Measurements from ENCODE around the gene OTOF. TPM values are rescaled to one million over a fixed set of nuclear protein-coding genes. Genes with fewer than 3 reads are reported as not detected.

Gene OTOF
- total and polyA plus RNA-seq, 2 of the 13 experiments (the other 11 are each of a cell fraction or from before 2014, with no cell fraction given), result 0.04 TPM; not detected in 1

- no peak for TF ChIP-seq STAG1 (CRISPR knock-in tag; IDR thresholded peaks at IDR 0.05)
- no peak for TF ChIP-seq PCBP2 (optimal IDR thresholded peaks at IDR 0.05; ENCODE audit: low read depth, low read length, poor library complexity, severe bottlenecking)
- TF ChIP-seq ZFP1 (CRISPR knock-in tag; IDR thresholded peaks at IDR 0.05), result no peak
These were observed 3.8 kb upstream of the OTOF start (continued) for GRCh38 chr2:26481706-26482105.

GRCh38 chr2:26480566-26481423 is 2.9 kb upstream of the OTOF start:
- H3K4me3 ChIP-seq (replicated peaks in 1 of 3; ENCODE audit: insufficient read depth in 1 of 3, low read depth in 2 of 3, low read length in 3 of 3), result peak overlapping the region in 1 of 3 experiments; percentile 61; a peak in 1 of 6 replicates
- H3K4me2 ChIP-seq (ENCODE audit: low read depth, low read length), result peak overlapping the region; percentile 68
- no peak overlapping the region; the same call in 1 of the 2 replicates for H3K9ac ChIP-seq (ENCODE audit: insufficient read depth, low read depth, low read length)
- peaks cover 0 to 28% of the 10 kb centered on the region in 2 experiments; a peak in 3 of 5 replicates for H3K27me3 ChIP-seq (ENCODE audit: control insufficient read depth in 1 of 2, insufficient read depth in 2 of 2, low read length in 2 of 2)
- H3K27ac ChIP-seq (ENCODE audit: extremely low read length, insufficient read depth, low read length), result no peak overlapping the region
- ATAC-seq, result peak; percentile 58
- no peak for DNase-seq (ENCODE audit: low spot score)
- no peak overlapping the region for H2AFZ ChIP-seq (ENCODE audit: low read length)
- peak; percentile 12 for FAIRE-seq
- in situ Hi-C loops (cut with HindIII; ENCODE audit: extremely low pct_ligation_motif_present, low pct_unique_long_range_greater_than_20kb) (no loop called here), intact Hi-C loops (cut with micrococcal nuclease; ENCODE audit: unreplicated experiment) (no loop called here)
- H3K79me2 ChIP-seq (ENCODE audit: insufficient read depth, low read length), result no peaks in the 10 kb centered on the region
- no peaks in the 10 kb centered on the region for H3K36me3 ChIP-seq (replicated peaks in 1 of 2; ENCODE audit: control insufficient read depth in 1 of 2, insufficient read depth in 2 of 2, low read length in 2 of 2)
- H3K9me3 ChIP-seq (ENCODE audit: low read length), result no peaks in the 10 kb centered on the region
- peaks cover 40% of the 10 kb centered on the region for H3K4me1 ChIP-seq (ENCODE audit: insufficient read depth, low read length)
- POLR2A ChIA-PET, result no interaction called here
- H4K20me1 ChIP-seq (ENCODE audit: insufficient read depth, low read length), result no peaks in the 10 kb centered on the region
- CTCF ChIA-PET (ENCODE audit: low intra/inter-chr PET ratio, low total read pairs), result no interaction called here
- 7% methylated on average over 14 of the region's 18 CpGs for WGBS (ENCODE audit: low lambda C conversion rate)
- no TSS peak for BruUV-seq (replicated peaks)
- TF ChIP-seq NFIB (CRISPR knock-in tag; IDR thresholded peaks at IDR 0.05; ENCODE audit: borderline replicate concordance) (0 out of 2 replicates have a peak, but pooled peaks have one; percentile 25), NCOA1 (CRISPR knock-in tag; IDR thresholded peaks at IDR 0.05) (0 out of 2 replicates have a peak, but pooled peaks have one; percentile 12), ZNF264 (CRISPR knock-in tag; IDR thresholded peaks at IDR 0.05) (no peak)
- TF ChIP-seq, protein P1, sequence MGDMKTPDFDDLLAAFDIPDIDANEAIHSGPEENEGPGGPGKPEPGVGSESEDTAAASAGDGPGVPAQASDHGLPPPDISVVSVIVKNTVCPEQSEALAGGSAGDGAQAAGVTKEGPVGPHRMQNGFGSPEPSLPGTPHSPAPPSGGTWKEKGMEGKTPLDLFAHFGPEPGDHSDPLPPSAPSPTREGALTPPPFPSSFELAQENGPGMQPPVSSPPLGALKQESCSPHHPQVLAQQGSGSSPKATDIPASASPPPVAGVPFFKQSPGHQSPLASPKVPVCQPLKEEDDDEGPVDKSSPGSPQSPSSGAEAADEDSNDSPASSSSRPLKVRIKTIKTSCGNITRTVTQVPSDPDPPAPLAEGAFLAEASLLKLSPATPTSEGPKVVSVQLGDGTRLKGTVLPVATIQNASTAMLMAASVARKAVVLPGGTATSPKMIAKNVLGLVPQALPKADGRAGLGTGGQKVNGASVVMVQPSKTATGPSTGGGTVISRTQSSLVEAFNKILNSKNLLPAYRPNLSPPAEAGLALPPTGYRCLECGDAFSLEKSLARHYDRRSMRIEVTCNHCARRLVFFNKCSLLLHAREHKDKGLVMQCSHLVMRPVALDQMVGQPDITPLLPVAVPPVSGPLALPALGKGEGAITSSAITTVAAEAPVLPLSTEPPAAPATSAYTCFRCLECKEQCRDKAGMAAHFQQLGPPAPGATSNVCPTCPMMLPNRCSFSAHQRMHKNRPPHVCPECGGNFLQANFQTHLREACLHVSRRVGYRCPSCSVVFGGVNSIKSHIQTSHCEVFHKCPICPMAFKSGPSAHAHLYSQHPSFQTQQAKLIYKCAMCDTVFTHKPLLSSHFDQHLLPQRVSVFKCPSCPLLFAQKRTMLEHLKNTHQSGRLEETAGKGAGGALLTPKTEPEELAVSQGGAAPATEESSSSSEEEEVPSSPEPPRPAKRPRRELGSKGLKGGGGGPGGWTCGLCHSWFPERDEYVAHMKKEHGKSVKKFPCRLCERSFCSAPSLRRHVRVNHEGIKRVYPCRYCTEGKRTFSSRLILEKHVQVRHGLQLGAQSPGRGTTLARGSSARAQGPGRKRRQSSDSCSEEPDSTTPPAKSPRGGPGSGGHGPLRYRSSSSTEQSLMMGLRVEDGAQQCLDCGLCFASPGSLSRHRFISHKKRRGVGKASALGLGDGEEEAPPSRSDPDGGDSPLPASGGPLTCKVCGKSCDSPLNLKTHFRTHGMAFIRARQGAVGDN (CRISPR knock-in tag; IDR thresholded peaks at IDR 0.05), result peak; percentile 3; the same call in 1 of the 2 replicates
- TF ChIP-seq, protein P2, sequence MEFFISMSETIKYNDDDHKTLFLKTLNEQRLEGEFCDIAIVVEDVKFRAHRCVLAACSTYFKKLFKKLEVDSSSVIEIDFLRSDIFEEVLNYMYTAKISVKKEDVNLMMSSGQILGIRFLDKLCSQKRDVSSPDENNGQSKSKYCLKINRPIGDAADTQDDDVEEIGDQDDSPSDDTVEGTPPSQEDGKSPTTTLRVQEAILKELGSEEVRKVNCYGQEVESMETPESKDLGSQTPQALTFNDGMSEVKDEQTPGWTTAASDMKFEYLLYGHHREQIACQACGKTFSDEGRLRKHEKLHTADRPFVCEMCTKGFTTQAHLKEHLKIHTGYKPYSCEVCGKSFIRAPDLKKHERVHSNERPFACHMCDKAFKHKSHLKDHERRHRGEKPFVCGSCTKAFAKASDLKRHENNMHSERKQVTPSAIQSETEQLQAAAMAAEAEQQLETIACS (CRISPR knock-in tag; IDR thresholded peaks at IDR 0.05), result no peak

All from HepG2 (cell line).